ENCODE data around the gene KLF6.

KLF6 gene

GRCh38 chr10:3811291-3811870 lies 26.4 kb upstream of the KLF6 start:
- DNase-seq (ENCODE audit: low read depth) = no peak

- DNase-seq (ENCODE audit: low read depth) = no peak
Measured at GRCh38 chr10:3808689-3809199, 23.7 kb upstream of the KLF6 start.

- no peak for DNase-seq (ENCODE audit: low read depth)
Measured at GRCh38 chr10:3807928-3808496, 23.0 kb upstream of the KLF6 start.

- DNase-seq (ENCODE audit: low read depth) = no peak
Measured at GRCh38 chr10:3807211-3807927, 22.4 kb upstream of the KLF6 start.

- DNase-seq (ENCODE audit: low read depth) = no peak
Measured at GRCh38 chr10:3806603-3807002, 21.6 kb upstream of the KLF6 start.

GRCh38 chr10:3805791-3806461 lies 20.9 kb upstream of the KLF6 start:
- DNase-seq (ENCODE audit: low read depth) = no peak

- no peak for DNase-seq (ENCODE audit: low read depth)
Measured at GRCh38 chr10:3805201-3805790, 20.3 kb upstream of the KLF6 start.

GRCh38 chr10:3803927-3804741 lies 19.1 kb upstream of the KLF6 start:
- DNase-seq (ENCODE audit: low read depth) = no peak

- no peak for DNase-seq (ENCODE audit: low read depth)
Measured at GRCh38 chr10:3803295-3803926, 18.4 kb upstream of the KLF6 start.

- DNase-seq (ENCODE audit: low read depth) = no peak
Measured at GRCh38 chr10:3802526-3803265, 17.7 kb upstream of the KLF6 start.

- DNase-seq (ENCODE audit: low read depth) = no peak
Measured at GRCh38 chr10:3801558-3802192, 16.7 kb upstream of the KLF6 start.

GRCh38 chr10:3800586-3800985 lies 15.6 kb upstream of the KLF6 start:
- no peak for DNase-seq (ENCODE audit: low read depth)

- no peak for DNase-seq (ENCODE audit: low read depth)
Measured at GRCh38 chr10:3797750-3798149, 12.7 kb upstream of the KLF6 start.

GRCh38 chr10:3793553-3793952 lies 8.5 kb upstream of the KLF6 start:
- no peak for DNase-seq (ENCODE audit: low read depth)

- no peak for DNase-seq (ENCODE audit: low read depth)
Measured at GRCh38 chr10:3792710-3793219, 7.8 kb upstream of the KLF6 start.

- DNase-seq (ENCODE audit: low read depth) = no peak
Measured at GRCh38 chr10:3791974-3792633, 7.1 kb upstream of the KLF6 start.

- no peak for DNase-seq (ENCODE audit: low read depth)
Measured at GRCh38 chr10:3790858-3791257, 5.8 kb upstream of the KLF6 start.

GRCh38 chr10:3790272-3790671 lies 5.3 kb upstream of the KLF6 start:
- no peak for DNase-seq (ENCODE audit: low read depth)

GRCh38 chr10:3789621-3790020 lies 4.6 kb upstream of the KLF6 start:
- DNase-seq (ENCODE audit: low read depth) = no peak

Measured in stimulated activated CD8-positive, alpha-beta memory T cell treated with anti-CD3 and anti-CD28 coated beads, Interleukin-7, amount 100 ng/mL, for 24 hours (primary cell).